ENCODE data around the gene PRELID3B. TPM values are rescaled to one million over a fixed set of nuclear protein-coding genes. Genes with fewer than 3 reads are reported as not detected.

Gene PRELID3B
- total and polyA plus RNA-seq, 2 of the 13 experiments (the other 11 are each of a cell fraction or from before 2014, with no cell fraction given), result 23.3 to 42.6 TPM

DNA sequence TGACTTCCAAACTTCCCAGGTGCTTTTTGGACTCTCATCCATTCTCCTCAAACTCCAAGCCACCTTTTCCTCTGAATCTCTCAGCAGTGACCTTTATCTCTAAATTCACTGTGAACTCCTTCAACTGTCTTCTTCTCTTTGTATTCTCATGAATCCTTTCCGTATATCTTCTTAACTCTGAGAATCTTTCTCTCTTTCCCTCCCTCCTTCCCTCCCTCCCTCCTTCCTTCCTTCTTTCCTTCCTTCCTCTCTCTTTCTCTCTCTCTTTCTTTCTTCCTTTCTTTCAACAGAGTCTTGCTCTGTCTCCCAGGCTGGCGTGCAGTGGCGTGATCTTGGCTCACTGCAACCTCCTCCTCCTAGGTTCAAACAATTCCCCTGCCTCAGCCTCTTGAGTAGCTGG lies 4.3 kb upstream of the PRELID3B start:
- H3K79me2 ChIP-seq (ENCODE audit: insufficient read depth, low read length), result peaks cover 2% of the 10 kb centered on the region
- no peak for ATAC-seq
- in situ Hi-C loops (cut with HindIII; ENCODE audit: extremely low pct_ligation_motif_present, low pct_unique_long_range_greater_than_20kb), result no loop called here
- H3K9me3 ChIP-seq (ENCODE audit: low read length), result no peaks in the 10 kb centered on the region
- no peak overlapping the region for H3K27ac ChIP-seq (ENCODE audit: extremely low read length, insufficient read depth, low read length)
- peaks cover 18% of the 10 kb centered on the region for H3K4me1 ChIP-seq (ENCODE audit: insufficient read depth, low read length)
- ChIA-PET POLR2A (no interaction called here), CTCF (ENCODE audit: low intra/inter-chr PET ratio, low total read pairs) (no interaction called here)
- WGBS (ENCODE audit: low lambda C conversion rate), result 93% methylated on average over 3 of the region's 3 CpGs
- H3K36me3 ChIP-seq (replicated peaks in 1 of 2; ENCODE audit: control insufficient read depth in 1 of 2, insufficient read depth in 2 of 2, low read length in 2 of 2), result no peaks in the 10 kb centered on the region
- no peak overlapping the region for H3K4me3 ChIP-seq (replicated peaks in 1 of 3; ENCODE audit: insufficient read depth in 1 of 3, low read depth in 2 of 3, low read length in 3 of 3)
- FAIRE-seq, result no peak
- DNase-seq (ENCODE audit: low spot score), result no peak
- no peaks in the 10 kb centered on the region for H4K20me1 ChIP-seq (ENCODE audit: insufficient read depth, low read length)
- BruUV-seq (replicated peaks), result no TSS peak
- no peak overlapping the region for H3K9ac ChIP-seq (ENCODE audit: insufficient read depth, low read depth, low read length)
- no peak overlapping the region for H3K4me2 ChIP-seq (ENCODE audit: low read depth, low read length)
- intact Hi-C loops (cut with micrococcal nuclease; ENCODE audit: unreplicated experiment), result no loop called here
- peaks cover 2 to 3% of the 10 kb centered on the region in 2 experiments; a peak in 3 of 5 replicates for H3K27me3 ChIP-seq (ENCODE audit: control insufficient read depth in 1 of 2, insufficient read depth in 2 of 2, low read length in 2 of 2)
- TF ChIP-seq, protein P1, sequence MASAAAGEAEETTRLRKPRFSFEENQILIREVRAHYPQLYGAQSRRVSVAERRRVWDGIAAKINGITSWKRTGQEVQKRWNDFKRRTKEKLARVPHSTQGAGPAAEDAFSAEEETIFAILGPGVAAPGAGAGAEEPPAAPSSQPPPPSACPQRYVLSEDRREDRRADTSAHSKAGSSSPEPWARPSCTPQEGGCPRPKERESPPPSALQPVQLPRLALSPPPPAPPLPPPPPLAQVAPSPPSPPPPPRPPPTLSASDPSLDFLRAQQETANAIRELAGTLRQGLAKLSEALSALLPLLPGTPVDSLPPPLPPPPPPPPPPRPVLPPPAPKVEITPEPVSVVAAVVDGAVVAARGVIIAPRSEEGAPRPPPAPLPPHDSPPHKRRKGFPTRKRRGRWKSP (CRISPR knock-in tag; IDR thresholded peaks at IDR 0.05), result 0 out of 2 replicates have a peak, but pooled peaks have one; percentile 6
- no peak for TF ChIP-seq RXRA (CRISPR knock-in tag; IDR thresholded peaks at IDR 0.05)
- H2AFZ ChIP-seq (ENCODE audit: low read length), result no peak overlapping the region

DNA sequence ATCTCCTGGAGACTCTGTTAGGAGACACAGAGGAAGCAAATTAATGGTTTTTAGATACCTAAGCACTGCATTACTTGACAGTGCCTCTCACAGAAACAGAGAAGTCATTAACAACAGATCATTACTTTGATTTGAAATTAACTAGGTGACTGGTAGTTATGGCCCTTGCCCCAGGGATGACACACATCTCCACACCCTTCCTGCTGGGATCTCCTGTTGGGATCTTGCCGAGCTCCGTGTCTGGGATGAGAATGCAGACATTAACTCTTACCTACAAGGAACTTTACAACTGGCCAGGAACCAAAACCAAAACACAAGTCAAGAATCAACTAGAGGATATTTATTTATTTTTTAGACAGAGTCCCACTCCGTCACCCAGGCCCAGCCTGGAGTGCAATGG lies 2.2 kb upstream of the PRELID3B start:
- intact Hi-C loops (cut with micrococcal nuclease; ENCODE audit: unreplicated experiment) (no loop called here), in situ Hi-C loops (cut with HindIII; ENCODE audit: extremely low pct_ligation_motif_present, low pct_unique_long_range_greater_than_20kb) (no loop called here)
- no peaks in the 10 kb centered on the region for H3K36me3 ChIP-seq (replicated peaks in 1 of 2; ENCODE audit: control insufficient read depth in 1 of 2, insufficient read depth in 2 of 2, low read length in 2 of 2)
- no peaks in the 10 kb centered on the region for H3K9me3 ChIP-seq (ENCODE audit: low read length)
- WGBS (ENCODE audit: low lambda C conversion rate), result 48% methylated on average over 3 of the region's 3 CpGs
- POLR2A ChIA-PET, result no interaction called here
- no peak for DNase-seq (ENCODE audit: low spot score)
- H3K27me3 ChIP-seq (ENCODE audit: control insufficient read depth in 1 of 2, insufficient read depth in 2 of 2, low read length in 2 of 2), result peaks cover 3 to 4% of the 10 kb centered on the region in 2 experiments; a peak in 3 of 5 replicates
- H3K27ac ChIP-seq (ENCODE audit: extremely low read length, insufficient read depth, low read length), result no peak overlapping the region
- peaks cover 16% of the 10 kb centered on the region for H3K79me2 ChIP-seq (ENCODE audit: insufficient read depth, low read length)
- H3K4me2 ChIP-seq (ENCODE audit: low read depth, low read length), result no peak overlapping the region
- no TSS peak for BruUV-seq (replicated peaks)
- no peak for FAIRE-seq
- peaks cover 32% of the 10 kb centered on the region for H3K4me1 ChIP-seq (ENCODE audit: insufficient read depth, low read length)
- no peak overlapping the region for H3K4me3 ChIP-seq (replicated peaks in 1 of 3; ENCODE audit: insufficient read depth in 1 of 3, low read depth in 2 of 3, low read length in 3 of 3)
- no peak overlapping the region for H2AFZ ChIP-seq (ENCODE audit: low read length)
- CTCF ChIA-PET (ENCODE audit: low intra/inter-chr PET ratio, low total read pairs), result no interaction called here
- no peak overlapping the region for H3K9ac ChIP-seq (ENCODE audit: insufficient read depth, low read depth, low read length)
- ATAC-seq, result no peak
- H4K20me1 ChIP-seq (ENCODE audit: insufficient read depth, low read length), result no peaks in the 10 kb centered on the region
- no peak for TF ChIP-seq CCDC6 (CRISPR knock-in tag; IDR thresholded peaks at IDR 0.05)
- TF ChIP-seq NBN (conservative IDR thresholded peaks at IDR 0.05), result no peak
- no peak for TF ChIP-seq ZNF331 (CRISPR knock-in tag; IDR thresholded peaks at IDR 0.05)
- no peak for TF ChIP-seq FIP1L1 (IDR thresholded peaks at IDR 0.05; ENCODE audit: borderline replicate concordance, insufficient read depth, low read depth, low read length)
- TF ChIP-seq ZNF614 (CRISPR knock-in tag; IDR thresholded peaks at IDR 0.05; ENCODE audit: borderline replicate concordance), result no peak
- no peak for TF ChIP-seq ZSCAN9 (CRISPR knock-in tag; IDR thresholded peaks at IDR 0.05; ENCODE audit: borderline replicate concordance)
- TF ChIP-seq KDM4B (CRISPR knock-in tag; IDR thresholded peaks at IDR 0.05), result no peak
- no peak for TF ChIP-seq ZNF430 (CRISPR knock-in tag; IDR thresholded peaks at IDR 0.05)
- TF ChIP-seq KLF11 (CRISPR knock-in tag; IDR thresholded peaks at IDR 0.05), result no peak
- TF ChIP-seq, protein P2, sequence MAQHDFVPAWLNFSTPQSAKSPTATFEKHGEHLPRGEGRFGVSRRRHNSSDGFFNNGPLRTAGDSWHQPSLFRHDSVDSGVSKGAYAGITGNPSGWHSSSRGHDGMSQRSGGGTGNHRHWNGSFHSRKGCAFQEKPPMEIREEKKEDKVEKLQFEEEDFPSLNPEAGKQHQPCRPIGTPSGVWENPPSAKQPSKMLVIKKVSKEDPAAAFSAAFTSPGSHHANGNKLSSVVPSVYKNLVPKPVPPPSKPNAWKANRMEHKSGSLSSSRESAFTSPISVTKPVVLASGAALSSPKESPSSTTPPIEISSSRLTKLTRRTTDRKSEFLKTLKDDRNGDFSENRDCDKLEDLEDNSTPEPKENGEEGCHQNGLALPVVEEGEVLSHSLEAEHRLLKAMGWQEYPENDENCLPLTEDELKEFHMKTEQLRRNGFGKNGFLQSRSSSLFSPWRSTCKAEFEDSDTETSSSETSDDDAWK (CRISPR knock-in tag; IDR thresholded peaks at IDR 0.05), result no peak
- TF ChIP-seq, protein P3, sequence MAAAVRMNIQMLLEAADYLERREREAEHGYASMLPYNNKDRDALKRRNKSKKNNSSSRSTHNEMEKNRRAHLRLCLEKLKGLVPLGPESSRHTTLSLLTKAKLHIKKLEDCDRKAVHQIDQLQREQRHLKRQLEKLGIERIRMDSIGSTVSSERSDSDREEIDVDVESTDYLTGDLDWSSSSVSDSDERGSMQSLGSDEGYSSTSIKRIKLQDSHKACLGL (CRISPR knock-in tag; IDR thresholded peaks at IDR 0.05), result no peak
- no peak for TF ChIP-seq HHEX (CRISPR knock-in tag; IDR thresholded peaks at IDR 0.05)
- no peak for TF ChIP-seq MED13 (CRISPR knock-in tag; IDR thresholded peaks at IDR 0.05)
- no peak for TF ChIP-seq MTF1 (CRISPR knock-in tag; IDR thresholded peaks at IDR 0.05)
- no peak for TF ChIP-seq SAP130 (CRISPR knock-in tag; IDR thresholded peaks at IDR 0.05; ENCODE audit: low read depth)
- TF ChIP-seq, protein P4, sequence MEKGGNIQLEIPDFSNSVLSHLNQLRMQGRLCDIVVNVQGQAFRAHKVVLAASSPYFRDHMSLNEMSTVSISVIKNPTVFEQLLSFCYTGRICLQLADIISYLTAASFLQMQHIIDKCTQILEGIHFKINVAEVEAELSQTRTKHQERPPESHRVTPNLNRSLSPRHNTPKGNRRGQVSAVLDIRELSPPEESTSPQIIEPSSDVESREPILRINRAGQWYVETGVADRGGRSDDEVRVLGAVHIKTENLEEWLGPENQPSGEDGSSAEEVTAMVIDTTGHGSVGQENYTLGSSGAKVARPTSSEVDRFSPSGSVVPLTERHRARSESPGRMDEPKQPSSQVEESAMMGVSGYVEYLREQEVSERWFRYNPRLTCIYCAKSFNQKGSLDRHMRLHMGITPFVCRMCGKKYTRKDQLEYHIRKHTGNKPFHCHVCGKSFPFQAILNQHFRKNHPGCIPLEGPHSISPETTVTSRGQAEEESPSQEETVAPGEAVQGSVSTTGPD (CRISPR knock-in tag; IDR thresholded peaks at IDR 0.05), result no peak

All from HepG2 (cell line).